Measurements from ENCODE around the gene MEGF11. TPM values are rescaled to one million over a fixed set of nuclear protein-coding genes. Genes with fewer than 3 reads are reported as not detected.

The MEGF11 gene
- total RNA-seq, 2 donors from 2014 or later = not detected

DNA sequence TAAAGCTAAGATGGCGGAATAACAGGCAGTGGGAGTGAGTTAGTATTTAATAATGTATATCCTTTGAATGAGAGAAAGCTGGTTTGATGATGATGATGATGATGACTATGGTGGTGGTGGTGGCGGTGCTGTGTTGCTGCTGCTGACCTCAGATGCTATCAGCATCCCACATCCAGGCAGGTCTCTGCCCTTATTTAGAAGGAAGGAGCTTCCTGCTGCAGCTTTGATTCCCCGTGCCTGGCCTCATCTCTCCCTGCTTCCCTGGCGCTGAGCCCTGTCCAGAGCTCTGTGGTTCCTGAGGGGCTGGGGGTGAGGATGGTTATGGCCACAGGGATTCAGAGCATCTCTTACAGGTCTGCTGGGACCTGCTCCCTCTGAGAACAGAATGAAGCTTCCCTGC lies 311.1 kb downstream of the MEGF11 start:
- intact Hi-C loops (cut with DNase I) = no loop called here
- TF ChIP-seq, protein P1, sequence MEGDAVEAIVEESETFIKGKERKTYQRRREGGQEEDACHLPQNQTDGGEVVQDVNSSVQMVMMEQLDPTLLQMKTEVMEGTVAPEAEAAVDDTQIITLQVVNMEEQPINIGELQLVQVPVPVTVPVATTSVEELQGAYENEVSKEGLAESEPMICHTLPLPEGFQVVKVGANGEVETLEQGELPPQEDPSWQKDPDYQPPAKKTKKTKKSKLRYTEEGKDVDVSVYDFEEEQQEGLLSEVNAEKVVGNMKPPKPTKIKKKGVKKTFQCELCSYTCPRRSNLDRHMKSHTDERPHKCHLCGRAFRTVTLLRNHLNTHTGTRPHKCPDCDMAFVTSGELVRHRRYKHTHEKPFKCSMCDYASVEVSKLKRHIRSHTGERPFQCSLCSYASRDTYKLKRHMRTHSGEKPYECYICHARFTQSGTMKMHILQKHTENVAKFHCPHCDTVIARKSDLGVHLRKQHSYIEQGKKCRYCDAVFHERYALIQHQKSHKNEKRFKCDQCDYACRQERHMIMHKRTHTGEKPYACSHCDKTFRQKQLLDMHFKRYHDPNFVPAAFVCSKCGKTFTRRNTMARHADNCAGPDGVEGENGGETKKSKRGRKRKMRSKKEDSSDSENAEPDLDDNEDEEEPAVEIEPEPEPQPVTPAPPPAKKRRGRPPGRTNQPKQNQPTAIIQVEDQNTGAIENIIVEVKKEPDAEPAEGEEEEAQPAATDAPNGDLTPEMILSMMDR (IDR thresholded peaks at IDR 0.05) = no peak
- no peak for TF ChIP-seq POLR2A (IDR thresholded peaks at IDR 0.05)
- Histone ChIP-seq H3K27ac (no peak overlapping the region), H3K4me1 (no peaks in the 10 kb centered on the region), H3K4me3 (no peak overlapping the region), H3K27me3 (no peaks in the 10 kb centered on the region), H3K36me3 (replicated peaks in 1 of 2; ENCODE audit: insufficient read depth in 1 of 2, low read depth in 2 of 2) (no peaks in the 10 kb centered on the region), H3K9me3 (no peaks in the 10 kb centered on the region)
- WGBS, 2 donors = 77 to 85% methylated on average over 2 to 4 of the region's 4 CpGs
- ATAC-seq (no peak), DNase-seq (no peak)

DNA sequence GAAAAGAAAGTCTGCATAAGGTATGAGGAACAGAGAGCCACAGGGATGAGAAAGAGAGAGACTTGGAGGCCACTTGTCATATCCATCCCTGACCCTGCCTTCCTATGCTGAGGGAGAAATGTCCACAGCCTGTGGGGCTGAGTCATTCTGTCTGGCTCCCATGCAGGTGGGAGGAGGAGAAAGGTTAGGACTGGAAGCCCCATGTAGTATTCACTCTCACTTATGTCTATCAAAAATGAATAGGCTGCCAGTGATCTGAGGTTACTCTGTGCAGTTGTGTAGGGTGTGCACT lies 313.0 kb downstream of the MEGF11 start:
- Histone ChIP-seq H3K36me3 (replicated peaks in 1 of 2; ENCODE audit: insufficient read depth in 1 of 2, low read depth in 2 of 2) (no peaks in the 10 kb centered on the region), H3K4me3 (no peak overlapping the region), H3K4me1 (no peaks in the 10 kb centered on the region), H3K27ac (no peak overlapping the region), H3K9me3 (no peaks in the 10 kb centered on the region), H3K27me3 (no peaks in the 10 kb centered on the region)
- no peak for TF ChIP-seq POLR2A (IDR thresholded peaks at IDR 0.05)
- TF ChIP-seq, protein P1 (IDR thresholded peaks at IDR 0.05) = no peak
- ATAC-seq = no peak
- no peak for DNase-seq
- intact Hi-C loops (cut with DNase I) = no loop called here

DNA sequence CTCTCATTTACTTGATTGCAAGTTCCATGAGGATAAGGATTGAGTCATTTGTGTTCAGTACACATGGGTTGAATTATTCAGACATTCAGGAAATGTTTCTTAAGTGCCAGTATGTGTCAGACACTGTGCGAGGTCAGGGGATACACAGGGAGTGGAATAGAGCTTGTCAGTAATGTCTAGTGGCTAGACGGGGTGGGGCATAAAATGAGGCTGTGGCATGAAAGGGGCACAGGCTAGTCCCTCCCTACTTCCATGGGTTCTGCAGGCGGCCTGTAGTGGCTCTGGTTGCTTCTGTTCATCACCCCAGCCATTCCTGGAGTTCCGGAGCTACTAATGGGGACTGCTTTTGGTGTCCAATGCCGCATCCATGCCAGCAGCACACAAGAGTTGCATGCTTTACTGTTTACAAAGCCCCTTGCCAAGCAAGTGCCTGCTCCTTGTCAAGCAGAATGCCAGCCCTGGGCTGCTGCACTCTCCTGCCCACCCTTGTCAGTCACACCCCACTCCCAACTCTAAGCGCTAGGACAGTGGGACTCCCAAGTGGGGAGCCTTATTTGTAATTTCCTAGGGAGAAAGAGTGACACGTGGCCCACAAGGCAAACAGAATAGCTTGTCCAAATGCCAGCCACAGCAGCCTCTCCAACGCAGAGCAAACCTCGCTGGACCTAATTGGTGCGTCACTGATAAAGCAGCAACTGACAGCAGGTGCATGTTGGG lies 313.5 kb downstream of the MEGF11 start:
- H3K9me3 ChIP-seq = no peaks in the 10 kb centered on the region
- ATAC-seq (no peak), DNase-seq (peak in 1 of 4 donors; percentile 10)
- TF ChIP-seq, protein P1 (IDR thresholded peaks at IDR 0.05) = no peak
- TF ChIP-seq POLR2A (IDR thresholded peaks at IDR 0.05) = no peak
- intact Hi-C loops (cut with DNase I) = no loop called here
- H3K27ac ChIP-seq = no peak overlapping the region
- H3K4me3 ChIP-seq = no peak overlapping the region
- H3K27me3 ChIP-seq = no peaks in the 10 kb centered on the region
- 67 to 73% methylated on average over 9 to 10 of the region's 10 CpGs for WGBS, 2 donors
- H3K36me3 ChIP-seq (replicated peaks in 1 of 2; ENCODE audit: insufficient read depth in 1 of 2, low read depth in 2 of 2) = no peaks in the 10 kb centered on the region
- no peaks in the 10 kb centered on the region for H3K4me1 ChIP-seq

DNA sequence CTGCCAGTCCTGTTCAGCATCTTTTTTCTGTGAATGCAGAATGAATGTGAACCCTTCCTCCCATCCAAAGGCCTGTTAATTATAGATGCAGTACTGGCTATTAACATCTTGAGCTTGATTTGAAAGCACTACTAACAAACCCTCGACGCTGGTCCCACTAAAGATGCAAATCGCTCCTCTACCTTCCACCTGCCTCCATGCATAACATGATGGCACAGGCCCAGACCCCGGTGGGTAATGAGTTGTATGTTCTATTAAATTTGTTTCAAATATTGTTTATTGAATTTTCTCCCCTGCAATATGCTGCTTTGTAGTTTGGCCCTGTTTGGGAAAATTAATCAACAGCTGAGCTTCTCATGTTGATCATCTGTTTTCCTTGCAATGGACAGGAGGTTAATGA lies 314.9 kb downstream of the MEGF11 start:
- Histone ChIP-seq H3K4me3 (no peak overlapping the region), H3K4me1 (no peaks in the 10 kb centered on the region), H3K36me3 (replicated peaks in 1 of 2; ENCODE audit: insufficient read depth in 1 of 2, low read depth in 2 of 2) (no peaks in the 10 kb centered on the region), H3K9me3 (no peaks in the 10 kb centered on the region), H3K27ac (no peak overlapping the region), H3K27me3 (no peaks in the 10 kb centered on the region)
- no peak for ATAC-seq
- no peak for DNase-seq
- TF ChIP-seq POLR2A (IDR thresholded peaks at IDR 0.05) = no peak
- TF ChIP-seq, protein P1 (IDR thresholded peaks at IDR 0.05) = no peak
- intact Hi-C loops (cut with DNase I) = no loop called here
- 84 to 90% methylated on average over 4 of the region's 4 CpGs for WGBS, 2 donors

DNA sequence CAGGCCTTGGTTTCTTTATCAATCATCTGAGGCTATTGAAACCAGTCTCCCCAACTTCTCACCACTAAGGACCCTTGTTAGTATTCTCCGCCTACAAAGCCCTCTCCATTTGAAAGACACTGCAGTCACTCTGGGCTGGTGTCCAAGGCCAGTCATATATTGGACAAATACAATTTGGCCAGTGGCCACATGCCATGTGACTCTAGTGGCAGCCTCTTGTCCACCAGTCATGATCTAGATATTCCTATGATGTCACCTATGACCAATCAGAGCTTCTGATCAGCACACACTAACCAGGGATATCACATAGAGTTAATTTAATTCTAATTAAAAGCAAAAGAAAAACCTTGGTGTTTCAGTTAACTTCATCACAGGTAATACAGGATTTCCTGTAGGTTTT lies 316.1 kb downstream of the MEGF11 start:
- TF ChIP-seq, protein P1 (IDR thresholded peaks at IDR 0.05) = no peak
- no peak for TF ChIP-seq POLR2A (IDR thresholded peaks at IDR 0.05)
- no peak overlapping the region for H3K4me3 ChIP-seq
- intact Hi-C loops (cut with DNase I) = no loop called here
- DNase-seq (peak; percentile 18 to 54 (median 33)), ATAC-seq (no peak)
- H3K4me1 ChIP-seq = no peaks in the 10 kb centered on the region
- no peaks in the 10 kb centered on the region for H3K27me3 ChIP-seq
- H3K9me3 ChIP-seq = no peaks in the 10 kb centered on the region
- 95 to 100% methylated on average over 1 of the region's 1 CpG for WGBS, 2 donors
- H3K36me3 ChIP-seq (replicated peaks in 1 of 2; ENCODE audit: insufficient read depth in 1 of 2, low read depth in 2 of 2) = no peaks in the 10 kb centered on the region
- H3K27ac ChIP-seq = no peak overlapping the region
